HG03025 (cell line): ENCODE measurements around the gene SPACA5.
"Not testable (repeated sequence)": the region's sequence is repeated elsewhere in the genome, so short reads cannot be mapped to it uniquely, and the experiment has no call there.

Experiments used
- ATAC-seq: cut with Tn5 transposase; IDR thresholded peaks from one replicate; pipeline ENCODE4 v1.9.1; 2021; ENCODE audit warnings: mild to moderate bottlenecking, moderate library complexity; ENCODE audit not compliant: unreplicated experiment, low FRiP score

The SPACA5 gene

DNA sequence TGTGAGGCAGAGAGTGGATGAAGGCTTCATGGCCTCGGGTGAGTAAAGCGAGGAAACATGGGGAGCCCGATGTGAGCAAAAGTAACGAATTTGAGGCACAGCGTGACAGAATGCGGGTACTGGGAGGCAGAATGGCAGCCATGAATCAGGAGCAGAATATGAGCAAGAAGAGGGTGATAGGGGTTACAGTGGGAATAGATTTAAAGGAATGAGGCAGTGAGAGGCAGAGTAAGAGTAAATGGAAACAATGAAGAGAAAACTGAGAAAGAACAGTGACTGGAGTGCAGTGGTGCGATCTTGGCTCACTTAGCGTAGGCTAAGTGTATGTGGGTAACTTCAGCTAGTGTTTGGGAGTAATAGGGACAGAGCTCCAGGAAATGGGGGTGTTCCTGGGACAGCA, at the start of gene SPACA5:
TSS of gene SPACA5 (plus strand) at position 301 of the 400 bp plus-strand sequence. CDS start 815 bp downstream, outside the sequence.
- ATAC-seq, result not testable (repeated sequence)

DNA sequence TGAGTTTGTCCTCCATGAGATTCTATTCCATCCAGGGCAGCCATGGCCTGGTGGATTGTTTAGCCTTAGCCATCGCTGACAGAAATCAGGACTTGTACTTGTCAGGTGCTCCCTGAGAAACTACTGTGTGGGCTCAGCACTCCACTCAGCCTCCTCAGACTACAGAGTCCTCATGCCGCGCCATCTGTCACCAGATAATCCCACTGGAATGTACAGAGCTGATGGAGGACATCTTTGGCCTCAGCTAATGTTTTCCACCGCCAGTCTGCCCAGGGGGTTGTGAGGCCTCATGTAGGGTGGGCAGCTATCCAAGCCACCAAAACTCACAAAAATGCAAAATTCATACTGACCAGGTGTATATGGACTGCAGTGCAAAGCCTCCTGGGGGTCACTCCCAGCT, 48.6 kb upstream of the SPACA5 start:
- ATAC-seq, result not testable (repeated sequence)

DNA sequence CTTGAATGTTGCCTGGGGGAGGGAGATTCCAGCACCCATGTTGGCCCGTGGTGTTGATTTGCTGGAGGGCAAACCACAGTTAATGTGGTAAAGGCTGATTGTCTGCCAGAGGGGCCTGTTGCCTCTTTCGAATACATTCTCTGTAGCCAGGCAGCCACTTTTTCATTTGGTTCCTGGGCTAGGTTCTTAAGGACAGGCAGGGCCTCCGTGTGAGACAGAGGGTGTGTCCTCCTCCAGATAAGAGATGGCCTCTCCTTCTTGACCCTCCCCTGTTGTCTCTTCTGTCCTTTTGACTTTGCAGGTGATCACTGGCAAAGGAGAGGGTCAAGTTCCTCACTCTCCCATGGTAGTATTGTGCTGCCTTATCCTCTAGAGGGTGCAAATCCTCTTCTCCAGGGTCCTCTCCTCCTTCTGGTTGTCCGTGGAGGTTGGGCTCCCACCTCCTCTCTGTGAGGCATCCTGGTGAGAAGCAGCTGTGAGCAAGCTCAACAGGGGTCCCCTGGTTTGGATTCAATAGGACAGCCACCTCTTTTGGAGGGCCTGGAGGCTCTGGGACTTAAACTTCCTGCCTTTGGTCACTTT, 47.9 kb upstream of the SPACA5 start:
- ATAC-seq, result no peak

DNA sequence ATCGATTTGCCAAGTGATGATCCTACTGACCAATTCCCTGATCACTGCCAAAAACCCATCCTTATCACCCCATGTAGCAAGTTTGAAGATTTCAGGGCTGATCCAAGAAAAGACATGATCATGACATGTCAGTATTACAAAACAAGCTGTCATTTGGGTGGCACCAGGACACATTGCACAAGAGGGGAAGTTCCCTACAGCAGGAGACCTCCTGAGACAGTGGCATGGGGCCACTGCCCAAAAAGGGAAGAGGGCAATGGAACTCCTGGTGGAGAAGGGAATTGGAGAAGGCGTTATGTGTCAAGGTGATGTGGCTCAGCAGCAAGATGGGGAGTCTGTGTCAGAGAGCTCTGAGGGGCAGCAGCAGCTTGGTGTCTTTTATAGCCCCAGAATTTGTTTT, 46.4 kb upstream of the SPACA5 start:
- no peak for ATAC-seq

DNA sequence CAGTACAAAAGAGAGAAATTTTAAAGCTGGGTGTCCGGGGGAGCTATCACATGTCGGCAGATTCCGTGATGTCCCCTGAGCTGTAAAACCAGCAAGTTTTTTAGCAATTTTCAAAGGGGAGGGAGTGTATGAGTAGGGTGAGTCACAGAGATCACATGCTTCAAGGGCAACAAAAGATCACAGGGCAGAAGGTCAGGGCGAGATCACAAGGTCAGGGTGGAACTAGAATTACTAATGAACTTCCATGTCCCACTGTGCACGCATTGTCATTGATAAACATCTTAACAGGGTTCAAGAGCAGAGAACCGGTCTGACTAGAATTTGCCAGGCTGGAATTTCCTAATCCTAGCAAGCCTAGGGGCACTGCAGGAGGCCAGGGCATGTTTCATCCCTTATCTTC, 45.0 kb upstream of the SPACA5 start:
- not testable (repeated sequence) for ATAC-seq

DNA sequence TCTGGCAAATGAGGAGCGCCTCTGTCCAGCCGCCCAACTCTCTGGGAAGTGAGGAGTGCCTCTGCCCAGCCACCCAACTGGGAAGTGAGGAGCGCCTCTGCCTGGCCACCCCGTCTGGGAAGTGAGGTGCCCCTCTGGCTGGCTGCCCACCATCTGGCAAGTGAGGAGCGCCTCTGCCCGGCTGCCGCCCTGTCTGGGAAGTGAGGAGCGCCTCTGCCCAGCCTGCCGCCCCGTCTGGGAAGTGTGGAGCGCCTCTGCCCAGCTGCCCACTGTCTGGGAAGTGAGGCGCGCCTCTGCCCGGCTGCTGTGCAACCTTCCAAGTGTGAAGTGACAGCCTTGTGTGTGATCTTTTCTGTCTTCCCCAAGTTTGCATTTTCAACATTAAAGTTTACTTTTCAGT, 41.3 kb upstream of the SPACA5 start:
- ATAC-seq, result not testable (repeated sequence)

DNA sequence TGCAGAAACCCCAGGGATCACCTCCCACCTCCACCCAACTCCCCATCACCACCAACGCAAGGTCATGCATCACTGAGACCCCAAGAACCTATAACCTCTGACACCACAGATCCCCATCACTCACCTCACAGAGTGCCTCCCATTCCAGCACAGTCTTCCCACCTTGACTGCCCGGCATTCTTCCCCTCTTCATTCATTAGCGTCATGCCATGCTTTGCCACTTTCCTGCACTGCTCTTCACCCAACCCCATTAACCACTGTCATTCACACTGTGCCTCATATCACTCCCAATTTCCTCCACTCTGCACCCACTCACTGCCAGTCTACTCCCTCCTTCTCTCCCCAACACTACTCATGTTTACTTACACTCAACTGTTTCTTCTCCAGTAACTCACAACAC, 33.6 kb upstream of the SPACA5 start:
- ATAC-seq, result no peak

DNA sequence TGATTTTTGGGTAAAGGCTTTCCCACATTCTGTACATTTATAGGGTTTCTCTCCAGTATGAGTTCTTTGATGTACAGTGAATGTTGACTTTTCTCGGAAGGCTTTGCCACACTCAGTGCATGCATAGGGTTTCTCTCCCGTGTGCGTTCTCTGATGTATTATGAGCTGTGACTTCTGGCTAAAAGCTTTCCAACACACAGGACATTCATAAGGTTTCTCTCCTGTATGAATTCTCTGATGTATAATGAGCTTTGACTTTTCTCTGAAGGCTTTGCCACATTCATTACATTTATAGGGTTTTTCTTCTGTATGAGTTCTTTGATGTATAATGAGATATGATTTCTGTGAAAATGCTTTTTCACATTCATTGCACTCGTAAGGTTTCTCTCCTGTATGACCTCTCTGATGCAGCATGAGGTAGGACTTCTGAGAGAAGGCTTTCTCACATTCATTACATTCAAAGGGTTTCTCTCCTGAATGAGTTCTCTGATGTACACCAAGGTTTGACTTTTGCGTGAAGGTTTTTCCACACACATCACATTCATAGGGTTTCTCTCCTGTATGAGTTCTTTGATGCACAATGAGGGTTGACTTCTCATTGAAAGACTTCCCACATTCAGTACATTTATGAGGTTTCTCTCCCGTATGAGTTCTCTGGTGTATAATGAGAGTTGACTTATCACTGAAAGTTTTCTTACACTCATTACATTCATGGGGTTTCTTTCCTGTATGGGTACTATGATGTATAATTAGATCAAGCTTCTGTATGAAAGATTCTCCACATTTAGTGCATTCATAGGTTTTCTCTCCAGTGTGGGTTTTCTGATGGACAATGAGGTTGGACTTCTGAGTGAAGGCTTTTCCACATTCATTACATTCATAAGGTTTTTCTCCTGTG, 30.3 kb upstream of the SPACA5 start:
- ATAC-seq, result no peak

DNA sequence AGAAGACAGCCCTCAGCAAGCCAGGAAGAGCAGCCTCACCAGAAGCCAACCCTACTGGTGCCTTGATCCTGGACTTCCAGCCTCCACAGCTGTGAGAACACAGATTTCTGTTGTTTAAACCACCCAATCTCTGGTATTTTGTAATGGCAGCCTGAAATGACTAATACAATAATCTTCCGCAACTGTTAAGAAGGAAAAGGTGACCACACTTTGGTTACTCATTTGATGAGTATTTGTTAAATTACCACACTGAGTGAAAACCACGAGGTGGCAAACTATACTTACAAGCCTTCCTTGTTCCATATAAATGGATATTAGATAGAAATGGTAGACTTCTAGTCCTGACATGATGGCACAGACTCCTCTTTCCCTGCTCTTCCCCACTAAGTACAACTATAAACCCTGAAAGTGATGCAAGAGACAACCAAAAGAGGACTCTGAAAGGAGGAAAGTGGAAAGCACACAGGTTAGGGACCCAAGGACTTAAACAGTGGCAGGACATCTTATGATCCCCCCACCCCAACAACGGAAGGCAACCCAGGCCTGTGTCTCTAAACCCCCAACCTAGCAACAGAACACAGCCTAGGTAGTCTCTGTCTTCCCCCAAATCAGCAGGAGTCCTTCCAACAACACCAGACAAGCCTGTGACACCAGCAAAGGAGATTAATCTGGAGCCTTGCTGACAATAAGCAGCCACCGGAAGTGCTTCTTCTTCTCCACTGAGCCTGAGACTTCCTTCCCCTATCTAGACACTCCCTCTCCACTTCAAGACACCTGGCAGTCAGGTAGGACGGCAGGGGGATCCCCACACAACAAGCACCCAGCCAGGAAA, 15.3 kb upstream of the SPACA5 start:
- no peak for ATAC-seq

DNA sequence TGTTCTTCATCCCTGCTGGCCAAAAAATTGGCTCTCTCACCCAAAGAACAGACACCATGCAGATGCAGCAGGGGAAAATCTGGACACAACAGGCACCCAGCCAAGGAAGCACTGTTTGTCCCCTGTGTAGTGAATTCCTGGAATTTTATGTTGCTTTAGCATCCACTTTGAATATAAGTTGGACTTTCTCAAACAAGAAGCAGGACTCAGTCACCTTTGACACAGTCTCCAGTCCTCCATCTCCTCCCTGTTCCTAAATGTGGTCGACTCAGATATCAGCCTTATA, 14.8 kb upstream of the SPACA5 start:
- no peak for ATAC-seq

DNA sequence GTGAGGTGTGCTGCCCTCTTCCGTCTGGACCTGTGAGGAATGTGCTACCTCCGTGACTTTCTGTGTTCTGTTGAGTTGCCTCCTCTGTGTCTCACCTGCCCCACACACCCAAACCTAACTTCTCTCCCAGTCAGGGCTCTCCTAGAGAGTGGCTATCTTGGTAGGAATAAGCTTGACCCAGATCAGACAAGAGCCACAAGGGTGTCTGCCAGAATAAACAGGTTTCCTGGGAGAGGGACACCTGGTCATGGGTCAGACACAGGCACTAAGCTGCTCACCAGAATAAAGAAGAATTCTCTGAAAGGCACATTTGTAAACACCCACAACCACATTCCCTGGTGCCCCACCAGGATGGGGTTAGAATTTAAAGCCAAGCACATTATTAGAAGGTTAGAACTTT, 14.1 kb upstream of the SPACA5 start:
- no peak for ATAC-seq

DNA sequence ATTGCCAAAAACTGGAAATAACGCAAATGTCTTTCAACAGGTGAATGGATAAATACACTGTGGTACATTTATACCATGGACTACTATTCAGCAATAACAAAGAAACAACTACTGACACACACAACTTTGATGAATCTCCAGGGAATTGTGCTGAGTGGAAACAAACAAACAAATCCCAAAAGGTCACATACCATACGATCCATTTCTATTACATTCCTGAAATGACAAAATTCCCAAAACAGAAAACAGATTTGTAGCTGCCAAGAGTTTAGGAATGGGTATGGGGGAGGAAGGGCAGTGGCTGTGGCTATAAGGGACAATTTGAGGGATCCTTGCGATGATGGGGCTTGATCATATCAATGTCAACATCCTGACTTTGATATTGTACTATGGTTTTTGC, 5.5 kb upstream of the SPACA5 start:
- no peak for ATAC-seq

DNA sequence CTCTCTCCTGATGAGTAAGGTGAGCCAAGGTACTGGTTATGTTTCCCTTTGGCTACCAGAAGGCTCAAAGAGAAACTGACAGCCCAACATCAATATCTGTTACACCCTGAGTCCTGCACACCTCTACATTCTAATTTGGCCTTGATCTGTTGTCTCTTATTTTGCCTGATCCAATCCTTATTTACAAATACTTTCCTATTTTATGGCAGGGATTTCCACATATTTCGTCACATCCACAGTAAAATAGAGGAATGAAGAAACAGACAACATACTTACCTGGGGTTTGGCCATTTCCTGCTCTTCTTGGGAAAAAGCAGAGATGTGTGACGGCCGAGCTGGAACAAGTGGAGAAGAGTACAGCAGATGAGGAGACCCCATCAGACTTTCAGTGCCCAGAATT, 4.5 kb upstream of the SPACA5 start:
- ATAC-seq, result no peak

DNA sequence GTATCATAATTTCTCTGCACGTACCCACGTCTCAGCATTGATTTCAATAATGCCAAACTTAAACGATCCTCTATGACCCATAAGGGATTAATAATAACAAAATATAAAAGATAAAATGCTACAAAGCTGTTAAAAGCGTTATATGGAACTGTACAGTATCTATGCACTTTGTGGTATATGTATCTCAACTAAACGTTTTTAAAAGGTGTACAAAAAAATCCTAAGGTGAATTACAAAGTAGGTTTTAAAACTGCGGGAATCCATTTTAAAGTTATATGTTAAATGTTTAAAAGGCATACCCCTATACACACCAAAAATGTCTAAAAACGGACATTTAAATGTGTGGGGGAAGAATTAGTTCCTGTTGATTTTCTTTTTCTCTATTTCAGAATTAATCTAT, 3.9 kb upstream of the SPACA5 start:
- no peak for ATAC-seq

DNA sequence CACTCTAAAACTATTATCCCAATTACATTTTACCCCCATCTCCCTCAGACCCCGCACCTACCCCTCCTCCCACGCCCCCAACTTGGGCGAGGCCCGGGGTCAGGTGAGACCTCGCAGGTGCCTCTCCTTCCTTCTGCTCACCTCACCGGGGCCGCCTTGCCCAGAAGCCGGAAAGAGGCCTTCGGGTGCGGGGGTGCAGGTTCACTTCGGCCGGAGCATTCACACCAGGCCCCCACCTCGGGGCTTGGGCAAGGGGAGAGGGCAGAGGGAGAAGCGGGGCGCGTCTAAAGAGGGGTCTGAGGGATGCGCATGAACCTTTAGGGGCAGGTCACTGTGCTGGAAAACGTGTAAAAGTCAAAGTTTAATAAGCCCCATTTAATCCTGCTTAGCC, 3.4 kb upstream of the SPACA5 start:
- no peak for ATAC-seq

DNA sequence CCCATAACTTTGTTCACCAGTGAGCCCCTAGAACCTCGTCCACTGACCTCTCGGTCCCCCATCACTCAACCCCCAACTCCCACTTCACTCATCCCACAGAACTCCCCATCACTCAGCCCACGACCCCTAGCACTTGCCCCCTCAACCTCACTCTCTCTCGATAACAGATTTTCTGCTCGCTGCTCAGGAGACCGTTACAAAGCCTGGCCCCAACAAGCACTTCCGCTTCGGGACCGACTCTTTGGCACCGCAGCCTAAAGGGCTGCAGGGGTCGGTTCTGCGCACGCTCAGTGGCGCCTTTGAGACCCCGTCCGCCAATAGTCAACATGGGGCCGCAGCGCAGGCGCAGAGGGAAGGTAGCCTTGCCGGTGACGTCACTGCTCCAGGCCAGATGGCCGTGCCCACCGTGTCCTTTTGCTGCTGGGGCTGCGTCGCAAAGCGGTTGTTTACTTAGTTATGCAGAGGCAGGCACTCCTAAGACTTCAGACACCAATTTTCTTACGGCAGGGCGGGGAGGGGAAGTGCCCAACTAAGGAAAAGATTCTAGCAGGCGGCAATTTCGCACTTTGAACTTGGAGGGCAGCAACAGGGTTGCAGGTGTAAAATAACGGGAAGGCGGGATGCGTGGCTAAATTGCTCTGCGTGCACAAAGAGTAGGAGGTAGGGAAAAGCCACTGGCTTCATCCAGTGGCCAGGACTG, 2.9 kb upstream of the SPACA5 start, which contains the start of gene ZNF182:
TSS of gene ZNF182 (minus strand) at position 232 of the 700 bp plus-strand sequence. CDS start 1,380 bp downstream, outside the sequence.
- ATAC-seq, result peak; percentile 74

DNA sequence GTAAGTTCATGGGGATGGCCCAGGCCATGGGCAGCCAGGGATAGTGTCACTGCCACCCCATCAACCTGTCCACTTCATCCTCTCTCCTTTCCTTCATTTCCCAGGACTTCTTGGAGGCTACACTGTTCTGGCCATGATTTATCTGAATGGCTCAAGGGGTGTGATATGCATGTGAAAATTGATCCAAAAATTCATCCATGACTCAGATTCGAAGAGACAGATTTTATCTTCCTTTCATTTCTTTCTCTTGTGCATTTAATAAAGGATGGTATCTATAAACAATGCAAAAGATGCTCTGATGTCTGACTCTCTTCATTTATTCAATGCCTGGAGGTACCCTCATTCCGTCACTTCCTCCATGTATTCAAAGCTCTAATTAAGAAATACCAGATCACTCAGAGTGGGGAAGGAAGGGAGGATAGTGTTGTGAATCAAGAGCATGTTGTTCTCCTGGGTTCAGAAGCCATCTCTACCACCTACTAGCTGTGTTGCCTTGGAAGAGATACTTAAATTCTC, 2.7 kb downstream of the SPACA5 start:
- ATAC-seq, result not testable (repeated sequence)

DNA sequence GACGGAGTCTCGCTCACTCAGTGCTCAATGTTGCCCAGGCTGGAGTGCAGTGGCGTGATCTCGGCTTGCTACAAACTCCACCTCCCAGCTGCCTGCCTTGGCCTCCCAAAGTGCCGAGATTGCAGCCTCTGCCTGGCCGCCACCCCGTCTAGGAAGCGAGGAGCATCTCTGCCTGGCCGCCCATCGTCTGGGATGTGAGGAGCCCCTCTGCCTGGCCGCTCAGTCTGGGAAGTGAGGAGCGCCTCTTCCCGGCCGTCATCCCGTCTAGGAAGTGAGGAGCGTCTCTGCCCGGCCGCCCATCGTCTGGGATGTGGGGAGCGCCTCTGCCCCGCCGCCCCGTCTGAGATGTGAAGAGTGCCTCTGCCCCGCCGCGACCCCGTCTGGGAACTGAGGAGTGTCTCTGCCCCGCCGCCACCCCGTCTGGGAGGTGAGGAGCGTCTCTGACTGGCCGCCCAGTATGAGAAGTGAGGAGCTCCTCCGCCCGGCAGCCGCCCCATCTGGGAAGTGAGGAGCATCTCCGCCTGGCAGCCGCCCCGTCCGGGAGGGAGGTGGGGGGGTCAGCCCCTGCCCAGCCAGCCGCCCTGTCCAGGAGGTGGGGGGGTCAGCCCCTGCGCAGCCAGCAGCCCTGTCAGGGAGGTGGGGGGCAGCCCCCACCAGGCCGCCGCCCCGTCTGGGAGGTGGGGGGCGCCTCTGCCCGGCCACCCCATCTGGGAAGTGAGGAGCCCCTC, 10.0 kb downstream of the SPACA5 start:
- ATAC-seq, result not testable (repeated sequence)

DNA sequence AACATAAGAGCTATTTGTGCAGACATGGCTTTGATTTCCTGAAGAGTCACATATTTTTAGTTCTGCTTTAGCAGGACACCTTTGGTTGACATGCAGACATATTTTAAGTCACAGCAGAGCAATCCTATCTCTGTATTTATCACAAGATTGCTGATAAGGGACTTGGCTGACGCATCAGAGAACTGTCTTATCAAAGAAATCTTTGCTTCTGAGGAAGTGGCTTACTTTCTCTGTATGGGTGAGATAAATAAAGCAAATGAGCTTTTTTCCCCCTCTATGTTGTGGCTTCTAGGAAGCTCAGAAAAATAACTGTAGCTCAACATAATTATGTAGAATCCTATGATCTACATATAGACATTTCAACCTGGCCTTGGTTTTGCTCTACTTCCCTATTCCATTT, 13.1 kb downstream of the SPACA5 start:
- ATAC-seq, result not testable (repeated sequence)

DNA sequence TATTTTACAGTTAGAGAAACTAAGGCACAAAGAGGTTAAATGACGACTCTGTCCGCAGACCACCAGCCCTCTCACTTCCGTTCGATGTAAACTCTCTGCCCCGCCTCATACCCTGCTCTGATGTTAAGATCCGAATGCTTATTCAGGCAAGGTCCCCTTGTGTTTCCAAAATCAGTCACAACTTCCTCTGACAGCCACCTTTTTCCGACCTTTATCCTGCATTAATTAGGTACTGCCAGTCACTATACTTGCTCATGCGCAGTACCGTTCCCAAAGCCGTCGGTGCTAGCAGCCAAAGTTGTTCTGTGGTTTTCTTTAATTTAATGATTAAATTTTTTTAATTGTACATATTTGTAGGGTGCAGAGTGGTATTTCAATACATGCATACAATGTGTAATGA, 13.7 kb downstream of the SPACA5 start:
- not testable (repeated sequence) for ATAC-seq
